HL-60 (cell line): ENCODE data around the gene PNPLA7.

ENCODE experiments used
- DNase-seq, 2 experiments: peaks; one replicate each; pipeline ENCODE4 v3.0.0-alpha.2; 2010 to 2020; ENCODE audit warnings: low read depth in 1 of 2, low spot score in 1 of 2
- H3K27ac ChIP-seq: fragments of 250-450 bp; sonication (Bioruptor Pico); replicated peaks from 2 replicates; pipeline ENCODE4 v1.5.1; 2020; ENCODE audit warnings: mild to moderate bottlenecking, moderate library complexity
- H3K27me3 ChIP-seq: fragments of 250-450 bp; sonication (Bioruptor Pico); 2 replicates; pipeline ENCODE4 v1.5.1; 2021; ENCODE audit warnings: mild to moderate bottlenecking, moderate library complexity; ENCODE audit not compliant: insufficient read depth, poor library complexity, severe bottlenecking
- H3K4me3 ChIP-seq: replicated peaks from 2 replicates; pipeline ENCODE4 v1.5.1; 2011; ENCODE audit warnings: mild to moderate bottlenecking, control low read depth, low read length; ENCODE audit not compliant: insufficient read depth
- CTCF ChIP-seq: IDR thresholded peaks from one replicate; pipeline ENCODE4 v1.5.1; 2011; ENCODE audit warnings: low read length, control low read depth, inconsistent platforms; ENCODE audit not compliant: insufficient read depth
- GABPA ChIP-seq: IDR thresholded peaks from 2 replicates; pipeline ENCODE4 v1.6.1; 2012; ENCODE audit warnings: low read depth
- POLR2AphosphoS5 ChIP-seq: IDR thresholded peaks from 2 replicates; pipeline ENCODE4 v1.6.1; 2012; ENCODE audit warnings: low read depth
- REST ChIP-seq: IDR thresholded peaks from 2 replicates; pipeline ENCODE4 v1.6.1; 2012; ENCODE audit warnings: low read depth; ENCODE audit not compliant: insufficient replicate concordance
- SPI1 ChIP-seq: IDR thresholded peaks from 2 replicates; pipeline ENCODE4 v1.6.1; 2012; ENCODE audit warnings: low read depth, mild to moderate bottlenecking, borderline replicate concordance

PNPLA7 gene

GRCh38 chr9:137429974-137430722 is 120.1 kb downstream of the PNPLA7 start:
- TF ChIP-seq CTCF (no peak), SPI1 (no peak), POLR2AphosphoS5 (no peak), GABPA (no peak), REST (no peak)
- Histone ChIP-seq H3K27ac (no peak overlapping the region), H3K4me3 (no peak overlapping the region), H3K27me3 (no peaks in the 10 kb centered on the region)
- DNase-seq, result no peak

- TF ChIP-seq SPI1 (no peak), GABPA (no peak), POLR2AphosphoS5 (no peak), REST (no peak), CTCF (no peak)
- no peak for DNase-seq
- Histone ChIP-seq H3K4me3 (no peak overlapping the region), H3K27me3 (no peaks in the 10 kb centered on the region), H3K27ac (no peak overlapping the region)
These were observed 120.7 kb downstream of the PNPLA7 start for GRCh38 chr9:137429546-137429890.

GRCh38 chr9:137428841-137429545 is 121.2 kb downstream of the PNPLA7 start:
- no peak for TF ChIP-seq REST
- TF ChIP-seq SPI1, result no peak
- no peak for TF ChIP-seq POLR2AphosphoS5
- TF ChIP-seq CTCF, result no peak
- TF ChIP-seq GABPA, result no peak
- Histone ChIP-seq H3K27me3 (no peaks in the 10 kb centered on the region), H3K27ac (no peak overlapping the region), H3K4me3 (no peak overlapping the region)
- DNase-seq, result no peak
